Activated naive CD4-positive, alpha-beta T cell treated with anti-CD3 and anti-CD28 coated beads, Interleukin-2, amount 50 U/mL, for 24 hours (primary cell): Measurements from ENCODE around the gene PILRB.

Experiments
- H3K27ac Mint-ChIP-seq: one replicate; pipeline ENCODE4 v1.8.0; 2021; ENCODE audit warnings: mild to moderate bottlenecking, mixed read lengths
- H3K27me3 Mint-ChIP-seq: one replicate; pipeline ENCODE4 v1.8.0; 2021; ENCODE audit warnings: mixed read lengths
- H3K36me3 Mint-ChIP-seq: one replicate; pipeline ENCODE4 v1.8.0; 2021; ENCODE audit warnings: mixed read lengths
- H3K4me1 Mint-ChIP-seq: one replicate; pipeline ENCODE4 v1.8.0; 2021; ENCODE audit warnings: mixed read lengths
- H3K4me3 Mint-ChIP-seq: one replicate; pipeline ENCODE4 v1.8.0; 2021; ENCODE audit warnings: mild to moderate bottlenecking, mixed read lengths
- H3K9me3 Mint-ChIP-seq: one replicate; pipeline ENCODE4 v1.8.0; 2021; ENCODE audit warnings: mixed read lengths

The PILRB gene

DNA sequence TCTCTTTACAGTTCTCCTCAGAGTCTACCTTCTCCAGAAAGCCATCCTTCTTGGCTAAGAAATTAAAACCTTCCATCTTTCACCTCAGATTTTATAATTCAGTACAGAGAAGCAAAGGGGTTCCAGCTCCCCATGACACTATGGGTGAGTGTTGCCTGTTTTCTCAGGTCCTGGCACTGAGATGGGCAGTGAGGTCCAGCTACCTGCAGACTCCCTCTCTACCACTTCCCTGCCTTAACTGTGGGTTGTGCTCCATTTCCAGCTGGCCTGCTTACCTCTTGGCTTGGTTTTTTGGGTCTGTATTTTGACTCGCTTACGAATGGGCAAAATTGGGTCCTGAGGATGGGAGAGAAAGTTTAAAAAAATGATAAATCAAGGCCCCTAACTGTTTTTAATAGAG lies 44.3 kb downstream of the PILRB start:
- H3K4me3 Mint-ChIP-seq, result no peak overlapping the region
- H3K4me1 Mint-ChIP-seq, result peaks cover 16% of the 10 kb centered on the region
- no peaks in the 10 kb centered on the region for H3K27me3 Mint-ChIP-seq
- peaks cover 13% of the 10 kb centered on the region for H3K36me3 Mint-ChIP-seq
- H3K27ac Mint-ChIP-seq, result no peak overlapping the region
- no peaks in the 10 kb centered on the region for H3K9me3 Mint-ChIP-seq

DNA sequence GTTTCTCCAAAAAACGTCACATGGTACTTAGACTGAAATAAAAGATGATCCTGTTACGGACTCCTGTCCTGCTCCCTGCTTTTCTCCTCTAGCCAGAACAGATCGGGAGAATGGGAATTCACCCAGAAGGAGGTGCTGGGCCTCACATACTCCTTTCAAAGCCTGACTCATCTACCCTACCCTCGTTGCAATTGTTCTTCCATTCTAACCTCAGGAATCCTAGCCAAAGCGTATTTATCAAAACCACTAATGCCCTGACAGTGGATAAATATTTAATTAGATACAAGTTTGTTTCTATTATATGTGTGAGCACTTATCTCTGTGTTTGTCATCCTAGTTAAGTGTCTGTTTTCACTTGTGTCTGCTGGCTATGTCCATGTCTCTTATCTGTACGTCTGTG lies 48.9 kb downstream of the PILRB start:
- H3K36me3 Mint-ChIP-seq, result peaks cover 7% of the 10 kb centered on the region
- H3K4me3 Mint-ChIP-seq, result no peak overlapping the region
- H3K27me3 Mint-ChIP-seq, result no peaks in the 10 kb centered on the region
- no peaks in the 10 kb centered on the region for H3K9me3 Mint-ChIP-seq
- no peak overlapping the region for H3K27ac Mint-ChIP-seq
- peaks cover 3% of the 10 kb centered on the region for H3K4me1 Mint-ChIP-seq

DNA sequence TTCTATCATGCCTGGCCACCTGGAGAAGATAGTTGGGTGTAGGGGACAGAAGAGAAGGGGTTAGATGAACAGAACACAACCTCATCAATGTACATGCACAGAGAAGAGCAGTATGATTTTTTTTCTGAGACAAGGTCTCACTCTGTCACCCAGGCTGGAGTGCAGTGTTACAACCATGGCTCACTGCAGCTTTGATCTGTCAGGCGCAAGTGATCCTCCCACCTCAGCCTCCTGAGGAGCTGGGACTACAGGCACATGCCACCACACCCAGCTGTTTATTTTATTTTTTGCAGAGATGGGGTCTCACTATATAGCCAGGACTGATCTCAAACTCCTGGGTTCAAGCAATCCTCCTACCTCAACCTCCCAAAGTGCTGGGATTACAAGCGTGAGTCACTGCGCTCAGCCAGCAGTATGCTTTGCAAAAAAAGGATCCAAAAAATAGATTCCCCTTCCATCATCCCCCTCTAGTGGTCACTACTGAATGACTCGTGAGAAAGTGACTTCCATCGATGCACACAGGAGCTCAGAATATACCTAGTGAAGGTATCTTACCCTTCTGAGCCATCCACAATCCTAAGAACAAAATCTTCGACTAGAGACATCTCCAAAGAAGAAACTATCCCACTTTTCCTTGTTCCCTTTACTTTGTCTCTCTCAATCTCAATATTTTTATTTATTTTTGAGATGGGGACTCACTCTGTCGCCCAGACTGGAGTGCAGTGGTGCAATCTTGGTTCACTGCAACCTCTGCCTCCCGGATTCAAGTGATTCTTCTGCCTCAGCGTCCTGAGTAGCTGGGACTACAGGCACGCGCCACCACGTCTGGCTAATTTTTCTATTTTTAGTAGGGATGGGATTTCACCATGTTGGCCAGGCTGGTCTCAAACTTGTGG lies 49.6 kb downstream of the PILRB start:
- H3K4me1 Mint-ChIP-seq, result peaks cover 3% of the 10 kb centered on the region
- no peak overlapping the region for H3K27ac Mint-ChIP-seq
- H3K27me3 Mint-ChIP-seq, result no peaks in the 10 kb centered on the region
- H3K36me3 Mint-ChIP-seq, result peaks cover 3% of the 10 kb centered on the region
- H3K9me3 Mint-ChIP-seq, result no peaks in the 10 kb centered on the region
- no peak overlapping the region for H3K4me3 Mint-ChIP-seq

DNA sequence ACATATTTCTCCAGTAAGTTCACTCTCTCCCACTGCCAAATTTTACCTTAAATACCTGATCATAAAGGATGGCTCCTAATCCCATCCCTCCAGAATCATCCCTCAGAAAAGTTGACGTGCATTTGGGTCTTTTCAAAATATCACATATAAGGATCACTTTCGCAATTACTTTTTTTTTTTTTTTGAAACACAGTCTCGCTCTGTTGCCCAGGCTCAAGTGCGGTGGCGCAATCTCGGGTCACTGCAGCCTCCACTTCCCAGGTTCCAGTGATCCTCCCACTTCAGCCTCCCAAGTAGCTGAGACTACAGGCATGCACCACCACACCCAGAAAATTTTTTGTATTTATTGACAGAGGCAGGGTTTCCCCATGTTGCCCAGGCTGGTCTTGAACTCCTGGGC lies 53.2 kb downstream of the PILRB start:
- H3K36me3 Mint-ChIP-seq, result peaks cover 4% of the 10 kb centered on the region
- H3K27me3 Mint-ChIP-seq, result no peaks in the 10 kb centered on the region
- H3K4me3 Mint-ChIP-seq, result no peak overlapping the region
- peaks cover 3% of the 10 kb centered on the region for H3K4me1 Mint-ChIP-seq
- no peak overlapping the region for H3K27ac Mint-ChIP-seq
- H3K9me3 Mint-ChIP-seq, result no peaks in the 10 kb centered on the region

DNA sequence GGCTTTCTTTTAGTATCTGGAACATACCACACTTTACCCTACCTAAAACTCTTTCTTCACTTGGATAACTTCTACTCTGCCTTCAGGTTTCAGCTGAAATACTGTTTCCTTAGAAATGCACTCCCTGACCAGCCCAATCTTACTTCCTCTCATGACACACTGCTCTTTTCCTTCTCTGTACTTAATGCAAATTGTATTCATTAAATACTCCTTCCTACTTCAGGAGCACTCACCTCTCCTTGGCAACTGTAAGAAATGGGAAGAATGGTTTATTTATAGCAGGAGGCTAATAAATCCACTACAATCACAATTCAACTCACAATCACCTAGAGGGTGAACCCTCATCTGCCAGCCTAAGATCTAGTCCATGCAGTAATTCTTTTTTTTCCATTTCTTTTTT lies 55.4 kb downstream of the PILRB start:
- H3K4me3 Mint-ChIP-seq, result no peak overlapping the region
- no peaks in the 10 kb centered on the region for H3K4me1 Mint-ChIP-seq
- H3K36me3 Mint-ChIP-seq, result peaks cover 4% of the 10 kb centered on the region
- no peaks in the 10 kb centered on the region for H3K9me3 Mint-ChIP-seq
- no peak overlapping the region for H3K27ac Mint-ChIP-seq
- H3K27me3 Mint-ChIP-seq, result no peaks in the 10 kb centered on the region

DNA sequence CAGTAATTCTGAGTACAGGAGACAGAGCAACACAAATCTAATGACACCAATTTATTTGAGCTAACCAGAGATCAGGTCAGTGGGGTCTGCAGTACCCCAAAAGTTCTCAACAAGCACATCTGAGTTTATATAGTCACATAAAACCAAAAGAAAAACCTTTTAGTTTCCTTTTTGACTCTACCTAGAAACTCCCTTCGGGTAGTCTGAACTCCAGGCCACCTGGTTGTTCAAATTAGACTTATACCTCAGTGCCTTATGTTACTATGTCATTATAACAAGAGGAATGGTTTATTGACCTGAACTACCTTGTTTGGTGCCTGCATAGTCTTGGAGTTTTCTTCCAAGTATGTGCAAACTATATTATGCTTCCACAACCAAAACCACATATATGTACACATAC lies 56.0 kb downstream of the PILRB start:
- no peak overlapping the region for H3K4me3 Mint-ChIP-seq
- no peaks in the 10 kb centered on the region for H3K27me3 Mint-ChIP-seq
- H3K27ac Mint-ChIP-seq, result no peak overlapping the region
- no peaks in the 10 kb centered on the region for H3K9me3 Mint-ChIP-seq
- no peaks in the 10 kb centered on the region for H3K4me1 Mint-ChIP-seq
- peaks cover 4% of the 10 kb centered on the region for H3K36me3 Mint-ChIP-seq

DNA sequence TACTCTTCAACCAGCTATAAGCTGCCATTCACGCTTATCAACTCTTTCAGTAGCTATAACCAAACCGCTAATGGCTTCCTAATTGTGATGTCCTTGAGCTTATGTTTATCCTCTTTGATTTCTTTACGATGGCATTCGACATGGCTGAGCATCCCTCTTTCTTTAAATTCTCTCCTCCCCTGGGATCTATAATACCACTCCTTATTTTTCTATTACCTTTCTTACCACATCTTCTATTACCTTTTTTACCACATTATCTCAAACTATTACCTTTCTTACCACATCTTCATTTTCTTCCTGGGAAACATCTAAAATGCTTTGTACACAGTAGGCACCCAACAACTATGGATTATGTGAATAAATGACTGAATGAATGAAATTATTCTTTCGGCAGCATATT lies 57.5 kb downstream of the PILRB start:
- H3K27ac Mint-ChIP-seq, result peak overlapping the region; percentile 12
- H3K4me1 Mint-ChIP-seq, result no peaks in the 10 kb centered on the region
- H3K36me3 Mint-ChIP-seq, result peaks cover 4% of the 10 kb centered on the region

More for the DNA sequence above, 57.5 kb downstream of the PILRB start:
- Mint-ChIP-seq H3K9me3 (no peaks in the 10 kb centered on the region), H3K27me3 (no peaks in the 10 kb centered on the region), H3K4me3 (no peak overlapping the region)
